Subcutaneous abdominal adipose tissue (tissue), 5 donors: ENCODE results near the gene MYPN.
"Not testable (repeated sequence)": the region's sequence is repeated elsewhere in the genome, so short reads cannot be mapped to it uniquely, and the experiment has no call there.

Experiments
- H3K27ac ChIP-seq: one replicate; pipeline ENCODE4 v1.7.0; 2013; ENCODE audit warnings: low read depth, mild to moderate bottlenecking, inconsistent platforms, low read length, moderate library complexity
- H3K27me3 ChIP-seq, 5 donors: one replicate each; pipeline ENCODE4 v1.7.0; 2013; ENCODE audit warnings: low read length in 5 of 5, inconsistent platforms in 1 of 5; ENCODE audit not compliant: control insufficient read depth in 5 of 5, insufficient read depth in 4 of 5
- H3K36me3 ChIP-seq, 5 donors: one replicate each; pipeline ENCODE4 v1.7.0; 2013; ENCODE audit warnings: low read length in 5 of 5; ENCODE audit not compliant: control insufficient read depth in 5 of 5, insufficient read depth in 5 of 5
- H3K4me1 ChIP-seq, 5 donors: one replicate each; pipeline ENCODE4 v1.7.0; 2013; ENCODE audit warnings: low read length in 5 of 5, mild to moderate bottlenecking in 3 of 5, moderate library complexity in 1 of 5; ENCODE audit not compliant: control insufficient read depth in 5 of 5, insufficient read depth in 5 of 5
- H3K4me3 ChIP-seq, 5 donors: one replicate each; pipeline ENCODE4 v1.7.0; 2013; ENCODE audit warnings: low read length in 5 of 5, low read depth in 1 of 5
- H3K9ac ChIP-seq, 5 donors: one replicate each; pipeline ENCODE4 v1.7.0; 2013; ENCODE audit warnings: low read length in 5 of 5, mild to moderate bottlenecking in 4 of 5, moderate library complexity in 3 of 5
- H3K9me3 ChIP-seq, 5 donors: one replicate each; pipeline ENCODE4 v1.7.0; 2013; ENCODE audit warnings: low read length in 5 of 5; ENCODE audit not compliant: control insufficient read depth in 5 of 5
- donor health status: healthy.
- donor health status: healthy.
- donor health status: healthy.
- donor health status: healthy.
- donor health status: healthy.

MYPN gene

GRCh38 chr10:68142761-68143160, 33.5 kb downstream of the MYPN start:
- Histone ChIP-seq H3K36me3 (no peaks in the 10 kb centered on the region), H3K9ac (no peak overlapping the region), H3K27me3 (peaks cover 0 to 2% (median 0%) of the 10 kb centered on the region in 5 donors), H3K27ac (no peak overlapping the region), H3K4me3 (no peak overlapping the region), H3K4me1 (no peaks in the 10 kb centered on the region), H3K9me3 (no peaks in the 10 kb centered on the region)

GRCh38 chr10:68144709-68145108, 35.4 kb downstream of the MYPN start:
- Histone ChIP-seq H3K9me3 (no peaks in the 10 kb centered on the region), H3K4me3 (no peak overlapping the region), H3K27me3 (peaks cover 0 to 2% (median 0%) of the 10 kb centered on the region in 5 donors), H3K27ac (no peak overlapping the region), H3K36me3 (no peaks in the 10 kb centered on the region), H3K4me1 (no peaks in the 10 kb centered on the region), H3K9ac (no peak overlapping the region)

GRCh38 chr10:68145705-68146104, 36.4 kb downstream of the MYPN start:
- Histone ChIP-seq H3K9me3 (no peaks in the 10 kb centered on the region), H3K27ac (no peak overlapping the region), H3K9ac (no peak overlapping the region), H3K4me1 (no peaks in the 10 kb centered on the region), H3K36me3 (no peaks in the 10 kb centered on the region), H3K27me3 (no peaks in the 10 kb centered on the region), H3K4me3 (no peak overlapping the region)

- Histone ChIP-seq H3K9me3 (no peaks in the 10 kb centered on the region), H3K27me3 (no peaks in the 10 kb centered on the region), H3K9ac (no peak overlapping the region), H3K27ac (no peak overlapping the region), H3K4me1 (no peaks in the 10 kb centered on the region), H3K4me3 (no peak overlapping the region), H3K36me3 (no peaks in the 10 kb centered on the region)
Measured at GRCh38 chr10:68146133-68146532, 36.8 kb downstream of the MYPN start.

GRCh38 chr10:68151453-68151852, 42.2 kb downstream of the MYPN start:
- Histone ChIP-seq H3K9me3 (no peaks in the 10 kb centered on the region), H3K9ac (no peak overlapping the region), H3K4me3 (no peak overlapping the region), H3K36me3 (no peaks in the 10 kb centered on the region), H3K27me3 (no peaks in the 10 kb centered on the region), H3K27ac (no peak overlapping the region), H3K4me1 (peaks cover 0 to 16% (median 9%) of the 10 kb centered on the region in 5 donors)

- Histone ChIP-seq H3K27me3 (no peaks in the 10 kb centered on the region), H3K27ac (peak overlapping the region; percentile 6), H3K4me1 (peaks cover 0 to 16% (median 9%) of the 10 kb centered on the region in 5 donors), H3K36me3 (no peaks in the 10 kb centered on the region), H3K9ac (peak overlapping the region in 1 of 5 donors; percentile 1), H3K4me3 (no peak overlapping the region), H3K9me3 (no peaks in the 10 kb centered on the region)
Measured at GRCh38 chr10:68153473-68154210, 44.4 kb downstream of the MYPN start.

- Histone ChIP-seq H3K27ac (peak overlapping the region; percentile 6), H3K9ac (peak overlapping the region in 2 of 5 donors; percentile 11 to 31), H3K4me3 (no peak overlapping the region), H3K9me3 (no peaks in the 10 kb centered on the region), H3K36me3 (no peaks in the 10 kb centered on the region), H3K27me3 (no peaks in the 10 kb centered on the region), H3K4me1 (peaks cover 0 to 16% (median 9%) of the 10 kb centered on the region in 5 donors)
Measured at GRCh38 chr10:68154211-68154497, 44.9 kb downstream of the MYPN start.

- no peak overlapping the region for H3K9ac ChIP-seq
- H3K27ac ChIP-seq, result no peak overlapping the region
- no peak overlapping the region for H3K4me3 ChIP-seq
- H3K36me3 ChIP-seq, result no peaks in the 10 kb centered on the region
- H3K27me3 ChIP-seq, result no peaks in the 10 kb centered on the region
- H3K4me1 ChIP-seq, result peaks cover 0 to 16% (median 9%) of the 10 kb centered on the region in 5 donors
- H3K9me3 ChIP-seq, result no peaks in the 10 kb centered on the region
Measured at GRCh38 chr10:68155615-68156210, 46.4 kb downstream of the MYPN start.

GRCh38 chr10:68156373-68157185, 47.3 kb downstream of the MYPN start:
- no peak overlapping the region for H3K27ac ChIP-seq
- no peaks in the 10 kb centered on the region for H3K9me3 ChIP-seq
- no peaks in the 10 kb centered on the region for H3K27me3 ChIP-seq
- H3K4me3 ChIP-seq, result no peak overlapping the region
- peaks cover 0 to 16% (median 9%) of the 10 kb centered on the region in 5 donors for H3K4me1 ChIP-seq
- H3K36me3 ChIP-seq, result no peaks in the 10 kb centered on the region
- H3K9ac ChIP-seq, result no peak overlapping the region

GRCh38 chr10:68157522-68157921, 48.2 kb downstream of the MYPN start:
- H3K4me3 ChIP-seq, H3K9me3 ChIP-seq, H3K27ac ChIP-seq, H3K36me3 ChIP-seq, H3K27me3 ChIP-seq: not testable (repeated sequence)
- peak overlapping the region in 1 of 5 donors; percentile 6 for H3K9ac ChIP-seq
- peaks cover 0 to 16% (median 9%) of the 10 kb centered on the region in 5 donors for H3K4me1 ChIP-seq
